ENCODE results near the gene TAS2R1.

DNA sequence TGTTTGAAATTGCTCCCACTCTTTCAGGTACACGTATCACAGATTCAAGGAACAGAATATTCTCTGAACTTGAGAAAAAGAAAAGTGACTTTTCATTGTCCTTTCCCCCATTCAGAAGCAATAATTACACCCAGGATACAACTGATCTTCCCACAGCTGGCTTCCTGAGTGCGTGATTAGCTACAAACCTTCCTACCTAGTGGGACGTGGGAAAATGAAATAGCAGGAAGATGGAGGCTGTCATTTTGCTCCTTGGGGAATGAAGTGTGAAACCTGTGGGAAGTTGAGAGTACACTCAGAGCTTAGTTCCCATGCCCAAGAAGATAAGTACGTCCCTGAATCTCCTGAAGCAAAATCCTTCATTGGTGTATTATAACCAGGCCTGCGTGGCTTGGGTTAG is 2.6 kb downstream of the TAS2R1 start:
- TF ChIP-seq CTCF (IDR thresholded peaks at IDR 0.05) (no peak), EZH2 (IDR thresholded peaks at IDR 0.05; ENCODE audit: borderline replicate concordance, insufficient read depth, low read depth, low read length, poor library complexity, severe bottlenecking) (no peak)
